CD8-positive, alpha-beta memory T cell (primary cell): ENCODE results near the gene WIPF3. TPM values are rescaled to one million over a fixed set of nuclear protein-coding genes. Genes with fewer than 3 reads are reported as not detected.
A peak's percentile ranks its signal among the peaks of the same experiment; 100 is the strongest.

ENCODE experiments used
- CTCF ChIA-PET: fragments of 350-600 bp; sonication (Branson Sonifier 250); formaldehyde crosslinking; loops from one replicate; lab custom pipeline; 2021; ENCODE audit warnings: antibody characterized with exemption; lab: Charles Lee
- POLR2A ChIA-PET: fragments of 350-600 bp; sonication (Branson Sonifier 250); formaldehyde crosslinking; loops from one replicate; lab custom pipeline; 2021; ENCODE audit warnings: antibody characterized with exemption; lab: Charles Lee
- DNase-seq, 5 donors: peaks; one replicate each; pipeline versions ENCODE4 v3.0.0 to v3.0.0-alpha.2; 2020 to 2022; ENCODE audit warnings: mixed read lengths in 1 of 5
- H3K27ac ChIP-seq: one replicate; pipeline ENCODE4 v1.7.0; 2013; ENCODE audit warnings: low read depth, mild to moderate bottlenecking, low read length, moderate library complexity
- H3K27me3 ChIP-seq: 2 replicates; pipeline ENCODE4 v1.7.0; 2013; ENCODE audit warnings: low read length, mild to moderate bottlenecking; ENCODE audit not compliant: insufficient read depth, poor library complexity, severe bottlenecking
- H3K36me3 ChIP-seq: 2 replicates; pipeline ENCODE4 v1.7.0; 2013; ENCODE audit warnings: mild to moderate bottlenecking, low read length, moderate library complexity; ENCODE audit not compliant: insufficient read depth
- H3K4me1 ChIP-seq: 2 replicates; pipeline ENCODE4 v1.7.0; 2013; ENCODE audit warnings: mild to moderate bottlenecking, low read length, moderate library complexity; ENCODE audit not compliant: insufficient read depth
- H3K4me3 ChIP-seq: 2 replicates; pipeline ENCODE4 v1.7.0; 2013; ENCODE audit warnings: mild to moderate bottlenecking, low read length
- H3K9me3 ChIP-seq: 2 replicates; pipeline ENCODE4 v1.7.0; 2013; ENCODE audit warnings: mild to moderate bottlenecking, low read length
- H3K27ac Mint-ChIP-seq, 8 donors: one replicate each; pipeline ENCODE4 v1.8.0; 2020 to 2021; ENCODE audit warnings: mixed read lengths in 8 of 8, mild to moderate bottlenecking in 6 of 8, inconsistent platforms in 3 of 8, moderate library complexity in 3 of 8
- H3K27me3 Mint-ChIP-seq, 2 donors: one replicate each; pipeline ENCODE4 v1.8.0; 2020 to 2021; ENCODE audit warnings: mixed read lengths in 2 of 2, mild to moderate bottlenecking in 1 of 2, moderate library complexity in 1 of 2
- H3K36me3 Mint-ChIP-seq, 3 donors: one replicate each; pipeline ENCODE4 v1.8.0; 2020 to 2021; ENCODE audit warnings: mixed read lengths in 3 of 3, inconsistent platforms in 1 of 3, mild to moderate bottlenecking in 1 of 3
- H3K4me1 Mint-ChIP-seq, 3 donors: one replicate each; pipeline ENCODE4 v1.8.0; 2020 to 2021; ENCODE audit warnings: mixed read lengths in 3 of 3, inconsistent platforms in 1 of 3, mild to moderate bottlenecking in 1 of 3
- H3K4me3 Mint-ChIP-seq, 7 donors: one replicate each; pipeline ENCODE4 v1.8.0; 2020 to 2021; ENCODE audit warnings: mixed read lengths in 7 of 7, mild to moderate bottlenecking in 6 of 7, moderate library complexity in 4 of 7, inconsistent platforms in 2 of 7
- H3K9me3 Mint-ChIP-seq, 5 donors: one replicate each; pipeline ENCODE4 v1.8.0; 2020 to 2022; ENCODE audit warnings: mixed read lengths in 5 of 5, mild to moderate bottlenecking in 3 of 5, moderate library complexity in 2 of 5, inconsistent platforms in 1 of 5
- polyA plus RNA-seq: library from polyadenylated mRNA; unstranded; fragments of 300-500 nt; fragmentation: Illumina TruSeq; gene quantifications from one replicate; pipeline ENCODE4 v1.2.3, GENCODE V29; 2021
- total RNA-seq, 2 experiments: library from RNA; stranded (reverse); gene quantifications; one replicate each; pipeline ENCODE4 v1.2.3, GENCODE V29; 2021

Gene WIPF3
- total and polyA plus RNA-seq, 3 experiments from 2014 or later: not detected

DNA sequence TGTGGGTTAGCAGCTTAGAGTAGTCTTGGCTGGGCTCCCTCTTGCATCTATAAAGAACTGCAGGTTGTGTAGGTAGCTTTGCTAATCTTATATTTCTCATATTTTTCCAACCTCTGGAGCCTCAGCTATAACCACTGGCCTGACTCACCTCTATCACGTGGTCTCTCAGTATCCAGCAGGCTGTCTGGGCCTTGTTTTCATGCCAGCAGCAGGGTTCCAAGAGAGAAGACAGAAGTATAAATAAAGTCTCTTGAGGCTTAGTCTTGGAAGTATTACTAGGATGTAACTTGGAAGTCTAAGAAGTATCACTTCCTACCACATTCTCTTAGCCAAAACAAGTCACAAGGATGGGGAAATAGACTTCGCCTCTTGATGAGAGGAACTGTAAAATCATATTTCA lies 73.3 kb downstream of the WIPF3 start:
- H3K27me3 Mint-ChIP-seq: peaks cover 13 to 18% of the 10 kb centered on the region in 2 donors
- Histone ChIP-seq H3K36me3 (no peaks in the 10 kb centered on the region), H3K9me3 (no peaks in the 10 kb centered on the region), H3K27me3 (no peaks in the 10 kb centered on the region), H3K4me1 (no peaks in the 10 kb centered on the region), H3K4me3 (no peak overlapping the region), H3K27ac (no peak overlapping the region)
- no peaks in the 10 kb centered on the region for H3K9me3 Mint-ChIP-seq
- peaks cover 2 to 8% (median 7%) of the 10 kb centered on the region in 3 donors for H3K4me1 Mint-ChIP-seq
- ChIA-PET CTCF (interaction anchor here (1.2 to 1.3 kb wide), 2 partner anchors 13 to 42 kb away, joined by 3 read pairs; no protein-coding TSS in a partner anchor), POLR2A (no interaction called here)
- no peaks in the 10 kb centered on the region for H3K36me3 Mint-ChIP-seq
- no peak overlapping the region for H3K4me3 Mint-ChIP-seq
- no peak overlapping the region for H3K27ac Mint-ChIP-seq
- DNase-seq: no peak

DNA sequence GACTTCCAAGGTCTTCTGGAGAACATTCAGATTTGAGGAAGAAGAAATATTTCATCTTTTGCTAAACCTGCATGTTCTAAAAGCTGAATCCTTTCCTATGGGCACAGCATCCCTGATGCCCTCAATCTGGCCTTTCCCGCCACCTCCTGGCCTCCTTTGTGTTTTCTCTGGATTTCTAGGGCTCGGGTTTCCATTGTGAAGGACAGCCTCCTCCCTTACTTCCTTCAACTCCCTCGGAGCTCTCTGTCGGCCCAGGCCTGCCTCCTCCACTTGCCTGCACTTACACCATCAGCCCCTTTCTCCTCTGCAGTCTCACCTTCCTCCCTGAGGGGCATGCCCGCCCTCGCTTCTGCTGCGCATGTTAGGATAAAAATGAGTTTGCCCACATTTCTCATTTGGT lies 75.4 kb downstream of the WIPF3 start:
- Histone ChIP-seq H3K4me1 (no peaks in the 10 kb centered on the region), H3K4me3 (no peak overlapping the region), H3K27me3 (no peaks in the 10 kb centered on the region), H3K27ac (no peak overlapping the region), H3K36me3 (no peaks in the 10 kb centered on the region), H3K9me3 (no peaks in the 10 kb centered on the region)
- peaks cover 2 to 10% (median 8%) of the 10 kb centered on the region in 3 donors for H3K4me1 Mint-ChIP-seq
- H3K27ac Mint-ChIP-seq: no peak overlapping the region
- peaks cover 14 to 27% of the 10 kb centered on the region in 2 donors for H3K27me3 Mint-ChIP-seq
- no peaks in the 10 kb centered on the region for H3K36me3 Mint-ChIP-seq
- DNase-seq: no peak
- CTCF ChIA-PET: no interaction called here
- no peaks in the 10 kb centered on the region for H3K9me3 Mint-ChIP-seq
- no peak overlapping the region for H3K4me3 Mint-ChIP-seq
- POLR2A ChIA-PET: no interaction called here

DNA sequence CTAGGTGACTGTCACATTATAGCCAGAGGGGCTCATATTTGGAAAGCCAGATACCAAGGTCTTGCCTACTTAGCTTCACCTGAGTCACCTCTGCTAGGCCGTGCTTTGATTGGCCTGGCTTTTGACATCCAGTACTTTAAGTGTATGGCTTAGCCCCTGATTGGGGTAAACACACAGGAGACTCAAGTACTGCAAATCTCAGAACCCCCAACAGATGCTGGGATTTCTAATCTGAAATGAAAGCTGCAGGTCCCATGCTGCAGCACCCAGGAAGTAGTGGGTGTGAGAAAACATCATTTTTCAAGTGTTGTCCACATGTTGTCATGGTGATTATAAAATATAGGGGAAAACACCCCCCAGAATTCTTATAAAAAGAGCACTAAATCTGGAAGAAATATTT lies 76.2 kb downstream of the WIPF3 start:
- peaks cover 2 to 10% (median 8%) of the 10 kb centered on the region in 3 donors for H3K4me1 Mint-ChIP-seq
- H3K27ac Mint-ChIP-seq: no peak overlapping the region
- no peaks in the 10 kb centered on the region for H3K36me3 ChIP-seq
- peaks cover 15 to 24% of the 10 kb centered on the region in 2 donors for H3K27me3 Mint-ChIP-seq
- no peaks in the 10 kb centered on the region for H3K9me3 ChIP-seq
- no peaks in the 10 kb centered on the region for H3K27me3 ChIP-seq
- no peak overlapping the region for H3K4me3 ChIP-seq
- no peaks in the 10 kb centered on the region for H3K4me1 ChIP-seq
- CTCF ChIA-PET: no interaction called here
- POLR2A ChIA-PET: no interaction called here
- no peak for DNase-seq
- H3K9me3 Mint-ChIP-seq: no peaks in the 10 kb centered on the region
- no peak overlapping the region for H3K27ac ChIP-seq
- H3K36me3 Mint-ChIP-seq: no peaks in the 10 kb centered on the region
- H3K4me3 Mint-ChIP-seq: no peak overlapping the region

DNA sequence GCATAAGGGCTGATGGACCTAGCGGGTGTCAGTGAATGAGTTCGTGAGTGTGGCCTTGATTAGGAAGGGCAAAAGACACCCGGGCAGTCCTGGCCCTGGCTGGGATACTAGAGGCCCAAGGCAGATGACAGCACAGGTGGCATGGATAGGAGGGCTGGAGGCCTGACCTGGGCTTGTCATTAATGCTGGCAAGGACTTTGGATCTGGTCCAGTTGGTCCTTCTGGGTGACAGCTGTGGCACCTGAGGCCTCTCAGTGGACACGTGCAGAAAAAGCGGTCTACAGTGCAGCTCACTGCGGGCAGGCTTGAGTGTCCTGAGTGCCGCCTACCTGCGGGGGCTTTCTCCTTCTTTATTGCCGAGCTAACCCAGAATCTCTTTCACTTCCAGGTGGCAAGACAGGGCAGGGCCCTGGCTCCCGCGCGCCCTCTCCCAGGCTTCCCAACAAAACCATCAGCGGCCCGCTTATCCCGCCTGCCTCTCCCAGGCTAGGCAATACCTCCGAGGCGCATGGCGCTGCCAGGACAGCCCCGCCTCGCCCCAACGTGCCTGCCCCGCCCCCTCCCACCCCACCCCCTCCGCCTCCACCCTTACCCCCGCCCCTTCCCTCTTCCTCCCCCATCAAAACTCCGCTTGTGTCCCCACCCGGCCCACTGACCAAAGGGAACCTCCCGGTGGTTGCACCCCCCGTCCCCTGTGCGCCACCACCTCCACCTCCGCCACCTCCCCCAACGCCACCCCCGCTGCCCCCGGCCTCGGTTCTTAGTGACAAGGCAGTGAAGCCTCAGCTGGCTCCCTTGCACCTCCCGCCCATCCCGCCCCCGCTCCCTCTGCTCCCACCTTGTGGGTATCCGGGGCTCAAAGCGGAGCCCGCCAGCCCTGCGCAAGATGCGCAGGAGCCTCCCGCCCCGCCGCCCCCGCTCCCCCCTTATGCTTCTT lies 77.4 kb downstream of the WIPF3 start:
- POLR2A ChIA-PET: no interaction called here
- Mint-ChIP-seq H3K27me3 (peaks cover 13 to 24% of the 10 kb centered on the region in 2 donors), H3K4me3 (peak overlapping the region in 4 of 7 donors; percentile 4 to 52 (median 13)), H3K4me1 (peaks cover 0 to 10% (median 8%) of the 10 kb centered on the region in 3 donors), H3K27ac (no peak overlapping the region), H3K36me3 (no peaks in the 10 kb centered on the region), H3K9me3 (no peaks in the 10 kb centered on the region)
- no peaks in the 10 kb centered on the region for H3K9me3 ChIP-seq
- H3K27me3 ChIP-seq: no peaks in the 10 kb centered on the region
- no peaks in the 10 kb centered on the region for H3K36me3 ChIP-seq
- no peak overlapping the region for H3K4me3 ChIP-seq
- no peaks in the 10 kb centered on the region for H3K4me1 ChIP-seq
- CTCF ChIA-PET: no interaction called here
- no peak for DNase-seq
- no peak overlapping the region for H3K27ac ChIP-seq

DNA sequence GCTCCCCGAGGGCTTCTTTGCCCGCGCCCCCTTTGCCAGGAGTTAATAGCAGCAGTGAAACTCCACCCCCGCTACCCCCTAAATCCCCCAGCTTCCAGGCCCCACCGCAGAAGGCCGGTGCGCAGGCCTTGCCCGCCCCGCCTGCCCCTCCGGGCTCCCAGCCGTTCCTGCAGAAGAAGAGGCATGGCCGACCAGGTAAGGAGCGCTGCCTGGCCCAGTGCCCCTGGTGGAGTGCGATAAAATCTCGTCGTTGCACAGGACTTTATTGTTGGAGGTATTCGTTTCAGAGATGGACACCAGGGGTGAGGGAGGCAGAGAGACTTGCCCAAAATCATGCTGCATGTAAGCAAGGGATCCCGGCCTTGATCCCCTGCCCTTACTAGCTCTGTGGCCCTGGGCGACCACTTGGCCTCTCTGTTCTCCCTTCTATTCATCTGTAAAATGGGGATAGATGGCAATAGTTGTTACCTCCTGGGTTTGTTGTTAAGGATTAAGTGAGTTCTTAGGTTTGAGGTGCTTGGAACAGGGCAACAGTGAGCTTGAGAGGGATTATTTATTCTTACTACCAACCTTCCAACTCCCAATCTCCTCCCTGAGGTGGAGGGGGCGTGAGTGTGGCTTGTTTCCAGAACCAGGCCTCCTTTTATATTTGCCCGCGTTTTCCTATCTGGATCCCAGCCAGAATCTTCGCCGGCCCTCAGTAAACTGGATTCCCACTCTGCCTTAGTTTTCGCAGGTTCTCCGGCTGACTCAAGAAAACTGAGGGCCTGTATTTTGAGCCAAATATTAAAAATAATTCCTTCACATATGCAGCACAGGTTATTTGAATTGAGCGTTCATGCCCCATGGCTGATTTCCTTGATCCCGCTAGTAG lies 78.3 kb downstream of the WIPF3 start:
- peak in 1 of 5 donors; percentile 4 for DNase-seq
- CTCF ChIA-PET: no interaction called here

DNA sequence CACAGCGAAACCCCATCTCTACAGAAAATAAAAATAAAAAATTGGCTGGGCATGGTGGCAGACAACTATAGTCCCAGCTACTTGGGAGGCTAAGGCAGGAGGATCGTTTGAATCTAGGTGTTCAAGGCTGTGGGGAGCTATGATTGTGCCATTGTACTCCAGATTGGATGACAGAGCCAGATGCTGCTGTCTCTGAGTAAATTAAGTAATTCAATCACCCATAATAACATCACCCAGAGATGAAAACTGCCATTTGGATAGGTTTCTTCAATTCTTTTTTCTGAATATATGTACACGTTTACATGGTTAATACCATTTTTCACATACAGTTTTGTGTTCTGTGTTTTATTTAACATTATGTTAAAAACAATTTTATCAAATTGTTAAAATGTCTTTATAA lies 79.3 kb downstream of the WIPF3 start:
- no peak for DNase-seq
- H3K4me1 Mint-ChIP-seq: peaks cover 0 to 10% (median 8%) of the 10 kb centered on the region in 3 donors
- Histone ChIP-seq H3K27ac (no peak overlapping the region), H3K9me3 (no peaks in the 10 kb centered on the region), H3K36me3 (no peaks in the 10 kb centered on the region), H3K4me1 (no peaks in the 10 kb centered on the region), H3K4me3 (no peak overlapping the region), H3K27me3 (no peaks in the 10 kb centered on the region)
- H3K27me3 Mint-ChIP-seq: peaks cover 15 to 24% of the 10 kb centered on the region in 2 donors
- H3K36me3 Mint-ChIP-seq: no peaks in the 10 kb centered on the region
- ChIA-PET POLR2A (no interaction called here), CTCF (no interaction called here)
- H3K9me3 Mint-ChIP-seq: no peaks in the 10 kb centered on the region
- H3K4me3 Mint-ChIP-seq: peak overlapping the region in 1 of 7 donors; percentile 69
- H3K27ac Mint-ChIP-seq: no peak overlapping the region

More for the DNA sequence above, 78.3 kb downstream of the WIPF3 start:
- no peaks in the 10 kb centered on the region for H3K36me3 ChIP-seq
- H3K27me3 Mint-ChIP-seq: peaks cover 15 to 24% of the 10 kb centered on the region in 2 donors
- H3K4me3 ChIP-seq: no peak overlapping the region
- no peaks in the 10 kb centered on the region for H3K36me3 Mint-ChIP-seq
- peak overlapping the region in 1 of 8 donors; percentile 15 for H3K27ac Mint-ChIP-seq
- no peaks in the 10 kb centered on the region for H3K9me3 ChIP-seq
- no peaks in the 10 kb centered on the region for H3K9me3 Mint-ChIP-seq
- H3K27ac ChIP-seq: no peak overlapping the region
- H3K27me3 ChIP-seq: no peaks in the 10 kb centered on the region
- peak overlapping the region in 3 of 7 donors; percentile 5 to 10 (median 7) for H3K4me3 Mint-ChIP-seq
- POLR2A ChIA-PET: no interaction called here
- H3K4me1 Mint-ChIP-seq: peaks cover 0 to 10% (median 8%) of the 10 kb centered on the region in 3 donors
- no peaks in the 10 kb centered on the region for H3K4me1 ChIP-seq

DNA sequence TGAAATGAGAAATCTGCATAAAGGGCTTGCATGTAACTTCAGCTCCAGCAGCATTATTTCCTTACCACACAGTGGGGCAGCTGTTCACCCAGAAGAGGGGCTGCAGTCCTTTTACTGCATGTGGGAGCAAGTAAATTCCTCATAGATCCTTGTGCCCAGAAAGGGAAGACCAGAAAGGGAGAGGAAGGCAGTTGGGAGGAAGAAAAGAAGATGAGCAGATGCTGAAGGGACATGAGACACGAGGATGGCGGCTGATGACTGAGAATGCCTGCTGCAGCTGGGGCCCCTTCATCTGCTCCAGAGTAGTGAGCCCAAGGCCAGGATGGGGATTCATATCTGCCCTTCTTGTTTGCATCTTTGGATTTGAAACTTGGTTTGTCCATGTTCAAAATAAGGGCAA lies 80.5 kb downstream of the WIPF3 start:
- H3K9me3 ChIP-seq: no peaks in the 10 kb centered on the region
- H3K27me3 Mint-ChIP-seq: peaks cover 13 to 19% of the 10 kb centered on the region in 2 donors
- no peaks in the 10 kb centered on the region for H3K4me1 ChIP-seq
- peaks cover 0 to 10% (median 8%) of the 10 kb centered on the region in 3 donors for H3K4me1 Mint-ChIP-seq
- H3K4me3 ChIP-seq: no peak overlapping the region
- DNase-seq: no peak
- no peaks in the 10 kb centered on the region for H3K27me3 ChIP-seq
- H3K27ac Mint-ChIP-seq: no peak overlapping the region
- CTCF ChIA-PET: no interaction called here
- H3K4me3 Mint-ChIP-seq: no peak overlapping the region
- H3K36me3 Mint-ChIP-seq: no peaks in the 10 kb centered on the region
- POLR2A ChIA-PET: no interaction called here
- H3K36me3 ChIP-seq: no peaks in the 10 kb centered on the region
- H3K9me3 Mint-ChIP-seq: no peaks in the 10 kb centered on the region
- H3K27ac ChIP-seq: no peak overlapping the region
